ENCODE results near the gene UBIAD1.
"Not testable (repeated sequence)": the region's sequence is repeated elsewhere in the genome, so short reads cannot be mapped to it uniquely, and the experiment has no call there.

Gene UBIAD1

GRCh38 chr1:11272832-11273594 is at the start of gene UBIAD1:
TSS of gene UBIAD1 (plus strand) at chr1:11273198. CDS start at chr1:11273532, 334 bp downstream.
- peak; percentile 73 to 74 for DNase-seq (ENCODE audit: low read depth in 2 of 2)

- DNase-seq (ENCODE audit: low read depth in 2 of 2), result no peak
These were observed 45.6 kb upstream of the UBIAD1 start for GRCh38 chr1:11227106-11228077.

GRCh38 chr1:11229203-11229602 is 43.8 kb upstream of the UBIAD1 start:
- DNase-seq (ENCODE audit: low read depth in 2 of 2), result no peak

- no peak for DNase-seq (ENCODE audit: low read depth in 2 of 2)
These were observed 39.8 kb upstream of the UBIAD1 start for GRCh38 chr1:11233208-11233607.

- DNase-seq (ENCODE audit: low read depth in 2 of 2), result no peak
These were observed 35.6 kb upstream of the UBIAD1 start for GRCh38 chr1:11237356-11237755.

- no peak for DNase-seq (ENCODE audit: low read depth in 2 of 2)
These were observed 34.7 kb upstream of the UBIAD1 start for GRCh38 chr1:11238311-11238710.

- no peak for DNase-seq (ENCODE audit: low read depth in 2 of 2)
These were observed 27.8 kb upstream of the UBIAD1 start for GRCh38 chr1:11245248-11245647.

GRCh38 chr1:11245904-11246719 is 26.9 kb upstream of the UBIAD1 start:
- no peak for DNase-seq (ENCODE audit: low read depth in 2 of 2)

- no peak for DNase-seq (ENCODE audit: low read depth in 2 of 2)
These were observed 24.8 kb upstream of the UBIAD1 start for GRCh38 chr1:11248169-11248568.

- no peak for DNase-seq (ENCODE audit: low read depth in 2 of 2)
These were observed 20.5 kb upstream of the UBIAD1 start for GRCh38 chr1:11252538-11252937.

- DNase-seq (ENCODE audit: low read depth in 2 of 2), result no peak
These were observed 19.8 kb upstream of the UBIAD1 start for GRCh38 chr1:11253226-11253625.

- DNase-seq (ENCODE audit: low read depth in 2 of 2), result no peak
These were observed 16.7 kb upstream of the UBIAD1 start for GRCh38 chr1:11256299-11256698.

- peak; percentile 100 for DNase-seq (ENCODE audit: low read depth in 2 of 2)
These were observed 10.6 kb upstream of the UBIAD1 start, which contains the start of gene MTOR for GRCh38 chr1:11262171-11263049. TSS of gene MTOR (minus strand) at chr1:11262551. CDS start at chr1:11259409, 3,142 bp downstream.

- no peak for DNase-seq (ENCODE audit: low read depth in 2 of 2)
These were observed 6.5 kb upstream of the UBIAD1 start for GRCh38 chr1:11266268-11267074.

- DNase-seq (ENCODE audit: low read depth in 2 of 2), result not testable (repeated sequence)
These were observed 5.4 kb upstream of the UBIAD1 start for GRCh38 chr1:11267350-11268337.

GRCh38 chr1:11272544-11272831 is 510 bp upstream of the UBIAD1 start:
- no peak for DNase-seq (ENCODE audit: low read depth in 2 of 2)

GRCh38 chr1:11273595-11274234 is 717 bp downstream of the UBIAD1 start:
- DNase-seq (ENCODE audit: low read depth in 2 of 2), result no peak

GRCh38 chr1:11279152-11279551 is 6.2 kb downstream of the UBIAD1 start:
- no peak for DNase-seq (ENCODE audit: low read depth in 2 of 2)
